GM12891 (cell line): Measurements from ENCODE around the gene PARD3.

Experiments used
- POLR2A ChIP-seq: IDR thresholded peaks from 2 replicates; pipeline ENCODE4 v1.6.1; 2011; ENCODE audit warnings: low read depth, low read length, control low read depth
- POLR2AphosphoS5 ChIP-seq: IDR thresholded peaks from 2 replicates; pipeline ENCODE4 v1.6.1; 2011; ENCODE audit warnings: low read depth, low read length, control low read depth
- SPI1 ChIP-seq: IDR thresholded peaks from 2 replicates; pipeline ENCODE4 v1.6.1; 2011; ENCODE audit warnings: low read depth, low read length, control low read depth
- TAF1 ChIP-seq: IDR thresholded peaks from 2 replicates; pipeline ENCODE4 v1.6.1; 2011; ENCODE audit warnings: low read depth, low read length, control low read depth

DNA sequence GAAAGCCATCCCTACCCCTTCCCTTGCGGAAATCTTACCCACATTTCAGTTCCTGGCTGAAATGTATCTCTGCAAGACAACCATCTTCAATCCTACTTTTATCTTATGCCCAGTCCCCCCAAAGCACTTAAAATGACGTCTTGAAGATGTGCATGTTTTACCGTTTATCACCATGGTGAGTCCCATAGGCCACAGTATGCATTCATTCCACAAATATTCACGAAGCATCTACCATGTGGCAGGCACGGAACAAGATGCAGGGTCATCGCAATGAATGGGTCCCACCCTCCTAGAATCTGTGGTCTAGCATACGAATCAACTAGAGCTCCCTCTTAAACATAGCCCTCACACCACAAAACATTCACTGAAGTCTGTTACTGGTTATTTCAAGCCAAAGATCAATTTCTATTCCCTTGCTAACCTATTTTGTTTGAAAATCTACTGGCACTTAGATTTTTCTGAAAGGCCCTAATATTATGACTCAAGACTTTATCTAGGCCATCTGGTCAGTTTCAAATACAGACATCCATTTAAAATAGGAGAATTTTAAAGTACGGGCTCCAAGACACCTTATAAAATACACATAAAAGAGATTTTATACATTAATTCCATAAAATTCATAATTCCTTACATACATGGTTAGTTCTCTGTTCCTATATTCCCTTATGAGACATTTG is 99.4 kb downstream of the PARD3 start:
- no peak for TF ChIP-seq POLR2A
- no peak for TF ChIP-seq POLR2AphosphoS5
- no peak for TF ChIP-seq TAF1
- no peak for TF ChIP-seq SPI1
